HepG2 (cell line): ENCODE data around the gene PROS1. TPM values are rescaled to one million over a fixed set of nuclear protein-coding genes. Genes with fewer than 3 reads are reported as not detected.

Experiments used
- ATAC-seq: fragments of 200-7000 bp; cut with Tn5 transposase; 3 replicates; pipeline ENCODE4 v1.9.1; 2020; ENCODE audit warnings: mild to moderate bottlenecking, moderate library complexity
- BruUV-seq: library from RNA; stranded (reverse); fragments of 400-500 nt; replicated peaks from 2 replicates; lab custom pipeline; 2021; lab: Mats Ljungman, UMichigan
- CTCF ChIA-PET: fragments of 300-600 bp; formaldehyde crosslinking; extraction: SDS; loops from one replicate; lab custom pipeline; 2021; ENCODE audit warnings: low total read pairs, inconsistent platforms, low intra/inter-chr PET ratio; lab: Yijun Ruan, JAX
- POLR2A ChIA-PET: fragments of 350-600 bp; sonication (Branson Sonifier 250); formaldehyde crosslinking; loops from one replicate; lab custom pipeline; 2020; ENCODE audit warnings: antibody characterized with exemption, inconsistent platforms; lab: Yijun Ruan, JAX
- DNase-seq: peaks from one replicate; pipeline ENCODE4 v3.0.0-alpha.2; 2015; ENCODE audit warnings: low spot score
- FAIRE-seq: peaks from 3 replicates; lab custom pipeline; 2011; peaks lifted over from hg19 to GRCh38; lab: Jason Lieb, UNC
- H2AFZ ChIP-seq: one replicate; pipeline ENCODE4 v1.6.1; 2011; ENCODE audit warnings: low read length, inconsistent platforms
- H3K27ac ChIP-seq: fragments of 300-600 bp; 3 replicates; pipeline ENCODE4 v1.8.0; 2011; ENCODE audit warnings: mixed run types, mild to moderate bottlenecking, mixed read lengths, low read length, inconsistent platforms; ENCODE audit not compliant: insufficient read depth; ENCODE audit errors: extremely low read length
- H3K27me3 ChIP-seq, 2 experiments: fragments of 200-600 bp in 1 of 2; 2 replicates in 1 of 2; 3 replicates in 1 of 2; pipeline versions ENCODE4 v1.6.0 to v1.8.0; 2011; ENCODE audit warnings: low read length in 2 of 2, mild to moderate bottlenecking in 2 of 2, moderate library complexity in 2 of 2, inconsistent platforms in 1 of 2; ENCODE audit not compliant: insufficient read depth in 2 of 2, control insufficient read depth in 1 of 2
- H3K36me3 ChIP-seq, 2 experiments: fragments of 200-600 bp in 1 of 2; replicated peaks in 1 of 2; 2 replicates in 1 of 2; 3 replicates in 1 of 2; pipeline versions ENCODE4 v1.5.1 to v1.8.0; 2011; ENCODE audit warnings: low read length in 2 of 2, inconsistent platforms in 1 of 2; ENCODE audit not compliant: insufficient read depth in 2 of 2, control insufficient read depth in 1 of 2
- H3K4me1 ChIP-seq: 2 replicates; pipeline ENCODE4 v1.5.1; 2012; ENCODE audit warnings: low read length, inconsistent platforms; ENCODE audit not compliant: insufficient read depth
- H3K4me2 ChIP-seq: 2 replicates; pipeline ENCODE4 v1.6.0; 2011; ENCODE audit warnings: low read depth, low read length, inconsistent platforms
- H3K4me3 ChIP-seq, 3 experiments: fragments of 200-600 bp in 1 of 3; sonication (generic), shearing (Covaris generic) in 1 of 3; replicated peaks in 1 of 3; 2 replicates each; pipeline ENCODE4 v1.5.1; 2011 to 2016; ENCODE audit warnings: low read length in 3 of 3, inconsistent platforms in 2 of 3, low read depth in 2 of 3, mild to moderate bottlenecking in 2 of 3, control low read depth in 1 of 3, mixed read lengths in 1 of 3; ENCODE audit not compliant: insufficient read depth in 1 of 3
- H3K79me2 ChIP-seq: one replicate; pipeline ENCODE4 v1.6.1; 2011; ENCODE audit warnings: low read length, inconsistent platforms; ENCODE audit not compliant: insufficient read depth
- H3K9ac ChIP-seq: 2 replicates; pipeline ENCODE4 v1.6.0; 2011; ENCODE audit warnings: mild to moderate bottlenecking, low read depth, low read length, inconsistent platforms; ENCODE audit not compliant: insufficient read depth
- H3K9me3 ChIP-seq: 2 replicates; pipeline ENCODE4 v1.5.1; 2012; ENCODE audit warnings: mild to moderate bottlenecking, low read length
- H4K20me1 ChIP-seq: 2 replicates; pipeline ENCODE4 v1.6.0; 2011; ENCODE audit warnings: inconsistent platforms, mild to moderate bottlenecking, low read length, moderate library complexity; ENCODE audit not compliant: insufficient read depth
- FOXP1 ChIP-seq, 2 experiments: fragments of 450-650 bp in 1 of 2; IDR thresholded peaks; 2 replicates each; pipeline ENCODE4 v1.6.1; 2017 to 2018; ENCODE audit warnings: antibody characterized with exemption in 1 of 2
- HNRNPL ChIP-seq: fragments of 200-400 bp; formaldehyde crosslinking; IDR thresholded peaks from 2 replicates; pipeline ENCODE4 v1.6.1; 2017; ENCODE audit warnings: mild to moderate bottlenecking, low read depth, low read length
- KDM2A ChIP-seq: sonication (generic); formaldehyde crosslinking; IDR thresholded peaks from 2 replicates; pipeline ENCODE4 v1.4.0; 2020; ENCODE audit warnings: low read depth, missing genetic modification reagents, borderline replicate concordance
- PLRG1 ChIP-seq: fragments of 450-650 bp; conservative IDR thresholded peaks from 2 replicates; pipeline ENCODE4 v1.6.1; 2016
- SIX1 ChIP-seq: sonication (generic); formaldehyde crosslinking; IDR thresholded peaks from 2 replicates; pipeline ENCODE4 v1.4.0; 2020; ENCODE audit warnings: missing genetic modification reagents, borderline replicate concordance
- TGIF2 ChIP-seq: IDR thresholded peaks from 2 replicates; pipeline ENCODE4 v1.6.1; 2016; ENCODE audit warnings: control low read depth, missing compliant biosample characterization
- THAP11 ChIP-seq: IDR thresholded peaks from 2 replicates; pipeline ENCODE4 v1.6.1; 2016; ENCODE audit warnings: missing biosample characterization, missing genetic modification reagents
- ZFP62 ChIP-seq: sonication (generic); formaldehyde crosslinking; IDR thresholded peaks from 2 replicates; pipeline ENCODE4 v1.4.0; 2020; ENCODE audit warnings: missing genetic modification reagents
- WGBS: methylation state at CpG from one replicate; pipeline ENCODE4 v1.1.6; 2017; ENCODE audit warnings: low lambda C conversion rate; 5-methylcytosine and 5-hydroxymethylcytosine counted together
- in situ Hi-C: cut with HindIII; loops from 2 replicates; pipeline ENCODE4 v1.10.0; 2017; ENCODE audit warnings: low pct_unique_long_range_greater_than_20kb; ENCODE audit not compliant: extremely low pct_ligation_motif_present
- intact Hi-C: fragments of 100-400 bp; cut with micrococcal nuclease; formaldehyde crosslinking; loops from one replicate; pipeline ENCODE4 v1.10.0; 2022; ENCODE audit not compliant: unreplicated experiment
- polyA plus RNA-seq, 8 experiments: library from polyadenylated mRNA; depleted of rRNA in 3 of 8; stranded (reverse) in 7 of 8; unstranded in 1 of 8; fragments of >200 nt; fragmentation: Illumina TruSeq in 4 of 8; extraction: Trizol in 4 of 8; gene quantifications; 2 replicates each; pipeline versions ENCODE4 v1.2.1 to v1.2.3, GENCODE V29; 2011 to 2016; ENCODE audit warnings: low read depth in 4 of 8, missing spikeins in 1 of 8, mixed read lengths in 1 of 8; ENCODE audit not compliant: insufficient read depth in 1 of 8
- total RNA-seq, 5 experiments: library from RNA; depleted of rRNA; stranded (reverse); fragments of >200 nt; fragmentation: Illumina TruSeq; extraction: Trizol; gene quantifications; 2 replicates each; pipeline ENCODE4 v1.2.3, GENCODE V29; 2016; ENCODE audit warnings: low read depth in 1 of 5
- TF ChIP-seq, protein P1 (sequence below): sonication (generic); formaldehyde crosslinking; IDR thresholded peaks from 2 replicates; pipeline ENCODE4 v1.8.0; 2022; ENCODE audit warnings: missing genetic modification reagents, mild to moderate bottlenecking, borderline replicate concordance
- TF ChIP-seq, protein P2 (sequence below): sonication (generic); formaldehyde crosslinking; IDR thresholded peaks from 2 replicates; pipeline ENCODE4 v1.4.0; 2020; ENCODE audit warnings: missing genetic modification reagents, borderline replicate concordance

Gene PROS1
- total and polyA plus RNA-seq, 2 of the 13 experiments (the other 11 are each of a cell fraction or from before 2014, with no cell fraction given), result 63.8 to 76.8 TPM

DNA sequence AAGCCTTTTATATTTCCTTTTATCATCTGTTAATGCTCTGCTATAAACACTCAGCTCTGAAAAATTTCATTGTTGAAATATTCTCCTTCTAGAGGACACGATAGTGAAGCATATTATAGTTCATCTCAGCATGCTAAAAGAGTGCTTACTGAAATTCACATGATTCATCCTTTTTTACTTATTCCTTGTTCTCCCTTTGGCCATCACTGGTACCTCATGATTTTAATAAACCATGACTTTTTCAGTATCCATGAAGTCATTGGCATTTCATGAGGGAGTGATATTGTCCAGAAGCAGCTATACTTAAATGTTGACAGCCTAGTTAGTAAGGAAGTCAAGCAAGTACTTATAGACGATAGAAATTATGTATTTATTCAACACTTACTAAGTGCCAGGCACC is 112.7 kb downstream of the PROS1 start:
- no peaks in the 10 kb centered on the region for H3K36me3 ChIP-seq
- intact Hi-C loops (no loop called here), in situ Hi-C loops (no loop called here)
- no peaks in the 10 kb centered on the region for H3K27me3 ChIP-seq
- no peak overlapping the region for H3K9ac ChIP-seq
- TF ChIP-seq SIX1 (no peak), FOXP1 (IDR thresholded peaks at IDR 0.05) (no peak), FOXP1 (CRISPR knock-in tag; IDR thresholded peaks at IDR 0.05) (no peak), THAP11 (CRISPR knock-in tag) (no peak), PLRG1 (no peak), KDM2A (no peak)
- TF ChIP-seq, protein P1, sequence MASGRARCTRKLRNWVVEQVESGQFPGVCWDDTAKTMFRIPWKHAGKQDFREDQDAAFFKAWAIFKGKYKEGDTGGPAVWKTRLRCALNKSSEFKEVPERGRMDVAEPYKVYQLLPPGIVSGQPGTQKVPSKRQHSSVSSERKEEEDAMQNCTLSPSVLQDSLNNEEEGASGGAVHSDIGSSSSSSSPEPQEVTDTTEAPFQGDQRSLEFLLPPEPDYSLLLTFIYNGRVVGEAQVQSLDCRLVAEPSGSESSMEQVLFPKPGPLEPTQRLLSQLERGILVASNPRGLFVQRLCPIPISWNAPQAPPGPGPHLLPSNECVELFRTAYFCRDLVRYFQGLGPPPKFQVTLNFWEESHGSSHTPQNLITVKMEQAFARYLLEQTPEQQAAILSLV, result no peak
- TF ChIP-seq, protein P2, sequence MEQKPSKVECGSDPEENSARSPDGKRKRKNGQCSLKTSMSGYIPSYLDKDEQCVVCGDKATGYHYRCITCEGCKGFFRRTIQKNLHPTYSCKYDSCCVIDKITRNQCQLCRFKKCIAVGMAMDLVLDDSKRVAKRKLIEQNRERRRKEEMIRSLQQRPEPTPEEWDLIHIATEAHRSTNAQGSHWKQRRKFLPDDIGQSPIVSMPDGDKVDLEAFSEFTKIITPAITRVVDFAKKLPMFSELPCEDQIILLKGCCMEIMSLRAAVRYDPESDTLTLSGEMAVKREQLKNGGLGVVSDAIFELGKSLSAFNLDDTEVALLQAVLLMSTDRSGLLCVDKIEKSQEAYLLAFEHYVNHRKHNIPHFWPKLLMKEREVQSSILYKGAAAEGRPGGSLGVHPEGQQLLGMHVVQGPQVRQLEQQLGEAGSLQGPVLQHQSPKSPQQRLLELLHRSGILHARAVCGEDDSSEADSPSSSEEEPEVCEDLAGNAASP (CRISPR knock-in tag), result no peak
- no peaks in the 10 kb centered on the region for H3K79me2 ChIP-seq
- BruUV-seq, result no TSS peak
- DNase-seq (no peak), ATAC-seq (no peak), FAIRE-seq (no peak)
- CTCF ChIA-PET, result no interaction called here
- POLR2A ChIA-PET, result no interaction called here
- WGBS, result 0% methylated on average over 2 of the region's 2 CpGs
- H3K27ac ChIP-seq, result no peak overlapping the region
- H2AFZ ChIP-seq, result no peak overlapping the region
- H3K9me3 ChIP-seq, result no peaks in the 10 kb centered on the region
- H4K20me1 ChIP-seq, result no peaks in the 10 kb centered on the region
- no peaks in the 10 kb centered on the region for H3K4me1 ChIP-seq
- H3K4me3 ChIP-seq, result no peak overlapping the region
- H3K4me2 ChIP-seq, result no peak overlapping the region

DNA sequence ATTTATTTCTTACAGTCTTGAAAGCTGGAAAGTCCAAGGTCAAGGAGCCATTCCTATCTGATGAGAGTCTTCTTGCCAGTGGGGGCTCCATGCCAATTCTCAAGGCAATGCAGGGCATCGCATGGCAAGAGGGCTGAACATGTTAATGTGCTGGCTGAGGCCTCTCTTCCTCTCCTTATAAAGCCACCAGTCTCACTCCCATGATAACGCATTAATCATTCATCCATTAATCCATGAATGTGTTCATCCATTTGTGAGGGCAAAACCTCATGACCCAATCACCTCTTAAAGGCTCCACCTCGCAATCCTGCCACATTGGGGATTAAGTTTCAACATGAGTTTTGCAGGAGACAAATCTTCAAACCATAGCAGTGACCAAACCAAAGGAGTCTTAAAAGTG is 118.3 kb downstream of the PROS1 start:
- in situ Hi-C loops (no loop called here), intact Hi-C loops (no loop called here)
- no peak overlapping the region for H3K27ac ChIP-seq
- DNase-seq (no peak), FAIRE-seq (no peak), ATAC-seq (no peak)
- H3K27me3 ChIP-seq, result no peaks in the 10 kb centered on the region
- WGBS, result 22% methylated on average over 3 of the region's 3 CpGs
- POLR2A ChIA-PET, result no interaction called here
- no peak overlapping the region for H3K9ac ChIP-seq
- no peak overlapping the region for H2AFZ ChIP-seq
- H3K4me1 ChIP-seq, result 0 out of 2 replicates have a peak, but pooled peaks cover 4% of the 10 kb centered on the region
- no peaks in the 10 kb centered on the region for H3K9me3 ChIP-seq
- no peaks in the 10 kb centered on the region for H3K36me3 ChIP-seq
- no peak overlapping the region for H3K4me3 ChIP-seq
- no peaks in the 10 kb centered on the region for H4K20me1 ChIP-seq
- CTCF ChIA-PET, result no interaction called here
- H3K4me2 ChIP-seq, result no peak overlapping the region
- BruUV-seq, result no TSS peak
- H3K79me2 ChIP-seq, result no peaks in the 10 kb centered on the region
- TF ChIP-seq ZFP62, result no peak
- TF ChIP-seq TGIF2 (CRISPR knock-in tag), result no peak
- no peak for TF ChIP-seq HNRNPL
